GM23248 (cell line): ENCODE data around the gene IGSF3.

Experiments used
- EZH2 ChIP-seq: fragments of 200-600 bp; sonication (generic); IDR thresholded peaks from 2 replicates; pipeline ENCODE4 v1.6.1; 2018; ENCODE audit warnings: antibody characterized with exemption, mild to moderate bottlenecking; ENCODE audit not compliant: insufficient read depth, poor library complexity, severe bottlenecking
- EZH2phosphoT487 ChIP-seq: fragments of 200-600 bp; sonication (generic); IDR thresholded peaks from 2 replicates; pipeline ENCODE4 v1.6.1; 2018; ENCODE audit warnings: antibody characterized with exemption, moderate library complexity, mild to moderate bottlenecking, low read depth; ENCODE audit not compliant: insufficient read depth

- no peak for TF ChIP-seq EZH2phosphoT487
- no peak for TF ChIP-seq EZH2
Measured at GRCh38 chr1:116677474-116678062, 10.0 kb upstream of the IGSF3 start.
